Esophagus squamous epithelium (tissue), 4 donors: ENCODE data around the gene THRSP.

Source experiments
- POLR2A ChIP-seq, 4 donors: fragments of 450-650 bp; IDR thresholded peaks; one replicate each; pipeline ENCODE4 v1.6.1; 2017; ENCODE audit warnings: antibody characterized with exemption in 4 of 4, mild to moderate bottlenecking in 4 of 4, moderate library complexity in 3 of 4
- TF ChIP-seq, protein P1 (sequence below), 6 experiments: fragments of 450-650 bp in 4 of 6; fragments of 200-600 bp in 2 of 6; sonication (generic) in 2 of 6; IDR thresholded peaks; one replicate each; pipeline ENCODE4 v1.5.1; 2016 to 2019; ENCODE audit warnings: antibody characterized with exemption in 6 of 6, mild to moderate bottlenecking in 4 of 6, moderate library complexity in 4 of 6

DNA sequence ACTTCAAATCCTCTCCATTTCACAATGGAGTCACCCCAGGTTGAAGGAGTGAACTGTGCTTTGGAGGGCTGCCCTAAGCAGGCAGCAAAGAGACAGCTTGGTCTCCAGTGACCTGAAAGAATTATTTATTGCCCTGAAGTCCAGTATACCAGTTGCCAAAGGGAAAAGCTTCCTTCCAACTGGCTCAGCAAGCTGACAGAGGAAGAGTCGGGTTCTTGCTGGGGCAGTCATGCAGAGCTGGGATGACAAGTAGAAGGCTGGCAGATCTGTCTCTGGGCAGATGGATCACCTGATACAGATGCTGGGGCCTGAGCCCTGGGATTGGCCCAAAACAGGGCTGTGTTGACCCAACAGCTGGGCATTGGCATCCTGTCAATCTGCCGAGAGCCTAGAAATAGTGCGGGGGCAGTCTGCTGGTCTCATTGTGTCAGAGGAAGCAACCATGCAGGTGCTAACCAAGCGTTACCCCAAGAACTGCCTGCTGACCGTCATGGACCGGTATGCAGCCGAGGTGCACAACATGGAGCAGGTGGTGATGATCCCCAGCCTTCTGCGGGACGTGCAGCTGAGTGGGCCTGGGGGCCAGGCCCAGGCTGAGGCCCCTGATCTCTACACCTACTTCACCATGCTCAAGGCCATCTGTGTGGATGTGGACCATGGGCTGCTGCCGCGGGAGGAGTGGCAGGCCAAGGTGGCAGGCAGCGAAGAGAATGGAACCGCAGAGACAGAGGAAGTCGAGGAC, at the start of gene THRSP:
- TF ChIP-seq, protein P1, sequence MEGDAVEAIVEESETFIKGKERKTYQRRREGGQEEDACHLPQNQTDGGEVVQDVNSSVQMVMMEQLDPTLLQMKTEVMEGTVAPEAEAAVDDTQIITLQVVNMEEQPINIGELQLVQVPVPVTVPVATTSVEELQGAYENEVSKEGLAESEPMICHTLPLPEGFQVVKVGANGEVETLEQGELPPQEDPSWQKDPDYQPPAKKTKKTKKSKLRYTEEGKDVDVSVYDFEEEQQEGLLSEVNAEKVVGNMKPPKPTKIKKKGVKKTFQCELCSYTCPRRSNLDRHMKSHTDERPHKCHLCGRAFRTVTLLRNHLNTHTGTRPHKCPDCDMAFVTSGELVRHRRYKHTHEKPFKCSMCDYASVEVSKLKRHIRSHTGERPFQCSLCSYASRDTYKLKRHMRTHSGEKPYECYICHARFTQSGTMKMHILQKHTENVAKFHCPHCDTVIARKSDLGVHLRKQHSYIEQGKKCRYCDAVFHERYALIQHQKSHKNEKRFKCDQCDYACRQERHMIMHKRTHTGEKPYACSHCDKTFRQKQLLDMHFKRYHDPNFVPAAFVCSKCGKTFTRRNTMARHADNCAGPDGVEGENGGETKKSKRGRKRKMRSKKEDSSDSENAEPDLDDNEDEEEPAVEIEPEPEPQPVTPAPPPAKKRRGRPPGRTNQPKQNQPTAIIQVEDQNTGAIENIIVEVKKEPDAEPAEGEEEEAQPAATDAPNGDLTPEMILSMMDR (IDR thresholded peaks at IDR 0.05) = no peak
- TF ChIP-seq POLR2A (IDR thresholded peaks at IDR 0.05) = no peak
